Cardiac ventricle fibroblast (primary cell): Measurements from ENCODE around the gene NSG1. TPM values are rescaled to one million over a fixed set of nuclear protein-coding genes. Genes with fewer than 3 reads are reported as not detected.

Experiments used
- total RNA-seq: library from RNA; depleted of rRNA; stranded (reverse); fragments of >200 nt; gene quantifications from 2 replicates; pipeline ENCODE4 v1.2.3, GENCODE V29; 2015

NSG1 gene
- 5.9 and 6.4 TPM in 2 replicates for total RNA-seq

GRCh38 chr4:4386736-4387392 lies at the start of gene NSG1:
NSG1 (plus strand) TSS chr4:4387102; CDS start chr4:4387630, 528 bp downstream.

Other genes starting within 250 kb of the NSG1 start
- gene OTOP1, start 160.2 kb upstream of the NSG1 start, total RNA-seq: not detected in 2 replicates
- gene TMEM128, start 138.9 kb upstream of the NSG1 start, total RNA-seq: 15.2 and 18.4 TPM in 2 replicates
- gene LYAR, start 96.9 kb upstream of the NSG1 start, total RNA-seq: 10.7 and 11.1 TPM in 2 replicates
- gene ZBTB49, start 96.9 kb upstream of the NSG1 start, total RNA-seq: 2.7 and 5.1 TPM in 2 replicates
- gene STX18, start 154.9 kb downstream of the NSG1 start, total RNA-seq: 19.2 and 20.4 TPM in 2 replicates